H1 (cell line): Measurements from ENCODE around the gene POLE2. TPM values are rescaled to one million over a fixed set of nuclear protein-coding genes. Genes with fewer than 3 reads are reported as not detected.

Source experiments
- CTCF ChIA-PET: fragments of 300-600 bp; sonication (Branson Sonifier 250); formaldehyde crosslinking; loops from one replicate; lab custom pipeline; 2021; ENCODE audit not compliant: partially characterized antibody; lab: Charles Lee
- POLR2A ChIA-PET: fragments of 300-600 bp; sonication (Branson Sonifier 250); formaldehyde crosslinking; loops from one replicate; lab custom pipeline; 2021; ENCODE audit warnings: inconsistent platforms; ENCODE audit not compliant: partially characterized antibody; lab: Charles Lee
- DNase-seq, 2 experiments: peaks; one replicate each; pipeline versions ENCODE4 v3.0.0 to v3.0.0-alpha.2; 2010 to 2022; ENCODE audit warnings: low spot score in 2 of 2, low read depth in 1 of 2, mixed read lengths in 1 of 2
- FAIRE-seq: peaks from 2 replicates; lab custom pipeline; 2011; peaks lifted over from hg19 to GRCh38; lab: Jason Lieb, UNC
- H2AFZ ChIP-seq: 2 replicates; pipeline ENCODE4 v1.8.1; 2012; ENCODE audit warnings: low read length, inconsistent platforms
- H2AK5ac ChIP-seq: 2 replicates; pipeline ENCODE4 v1.6.1; 2013; ENCODE audit warnings: low read depth, low read length
- H2BK120ac ChIP-seq: replicated peaks from 2 replicates; pipeline ENCODE3; 2013; ENCODE audit warnings: low read depth, low read length, inconsistent platforms
- H2BK12ac ChIP-seq: 2 replicates; pipeline ENCODE4 v1.6.1; 2013; ENCODE audit warnings: low read depth, low read length
- H2BK15ac ChIP-seq: 2 replicates; pipeline ENCODE4 v1.6.1; 2013; ENCODE audit warnings: low read length
- H2BK20ac ChIP-seq: 2 replicates; pipeline ENCODE4 v1.6.1; 2013; ENCODE audit warnings: low read length
- H2BK5ac ChIP-seq: 2 replicates; pipeline ENCODE4 v1.6.1; 2013; ENCODE audit warnings: low read depth, low read length
- H3K14ac ChIP-seq: 2 replicates; pipeline ENCODE4 v1.6.1; 2013; ENCODE audit warnings: inconsistent platforms; ENCODE audit not compliant: insufficient read length
- H3K18ac ChIP-seq: 2 replicates; pipeline ENCODE4 v1.6.1; 2013; ENCODE audit warnings: low read length; ENCODE audit errors: extremely low read depth
- H3K23ac ChIP-seq: 2 replicates; pipeline ENCODE4 v1.6.1; 2013; ENCODE audit warnings: inconsistent platforms; ENCODE audit not compliant: insufficient read length
- H3K23me2 ChIP-seq: 2 replicates; pipeline ENCODE4 v1.6.1; 2013; ENCODE audit warnings: low read depth, low read length
- H3K27ac ChIP-seq: 2 replicates; pipeline ENCODE4 v1.6.1; 2011; ENCODE audit warnings: low read depth, low read length, inconsistent platforms
- H3K27me3 ChIP-seq, 4 experiments: replicated peaks in 1 of 4; 1 replicate in 1 of 4; 2 replicates in 3 of 4; pipeline versions ENCODE4 v1.6.1 to v1.8.1; 2011 to 2013; ENCODE audit warnings: low read length in 3 of 4, mild to moderate bottlenecking in 3 of 4, inconsistent platforms in 2 of 4, mixed read lengths in 2 of 4, moderate library complexity in 1 of 4; ENCODE audit not compliant: control insufficient read depth in 3 of 4, insufficient read depth in 3 of 4; ENCODE audit errors: extremely low read depth in 1 of 4
- H3K36me3 ChIP-seq, 4 experiments: 2 replicates each; pipeline versions ENCODE4 v1.6.1 to v1.8.1; 2011 to 2013; ENCODE audit warnings: mild to moderate bottlenecking in 4 of 4, low read length in 3 of 4, moderate library complexity in 2 of 4, control low read depth in 1 of 4, inconsistent platforms in 1 of 4; ENCODE audit not compliant: insufficient read depth in 4 of 4, control insufficient read depth in 2 of 4
- H3K4ac ChIP-seq: replicated peaks from 2 replicates; pipeline ENCODE3; 2013; ENCODE audit warnings: low read length, low read depth, mixed read lengths, inconsistent platforms; ENCODE audit not compliant: insufficient read length
- H3K4me1 ChIP-seq, 4 experiments: replicated peaks in 1 of 4; 1 replicate in 1 of 4; 2 replicates in 3 of 4; pipeline versions ENCODE4 v1.6.1 to v1.8.1; 2011 to 2013; ENCODE audit warnings: low read length in 3 of 4, inconsistent platforms in 2 of 4, mixed read lengths in 1 of 4; ENCODE audit not compliant: insufficient read depth in 4 of 4, control insufficient read depth in 3 of 4
- H3K4me2 ChIP-seq, 2 experiments: 2 replicates each; pipeline versions ENCODE4 v1.6.1 to v1.8.1; 2011 to 2013; ENCODE audit warnings: low read depth in 2 of 2, low read length in 2 of 2, control low read depth in 1 of 2, inconsistent platforms in 1 of 2, mild to moderate bottlenecking in 1 of 2; ENCODE audit not compliant: insufficient read depth in 1 of 2
- H3K4me3 ChIP-seq, 4 experiments: fragments of 200-600, 300-600 bp in 1 of 4; sonication (generic), shearing (Covaris generic), sonication (Bioruptor Twin) in 1 of 4; 2 replicates each; pipeline versions ENCODE4 v1.5.1 to v1.8.1; 2011 to 2016; ENCODE audit warnings: low read length in 4 of 4, low read depth in 3 of 4, control low read depth in 2 of 4, inconsistent platforms in 2 of 4, mild to moderate bottlenecking in 2 of 4, mixed read lengths in 1 of 4, moderate library complexity in 1 of 4; ENCODE audit not compliant: insufficient read depth in 2 of 4; ENCODE audit errors: extremely low read depth in 1 of 4
- H3K56ac ChIP-seq: replicated peaks from 2 replicates; pipeline ENCODE3; 2013; ENCODE audit warnings: low read depth, mild to moderate bottlenecking, mixed read lengths, low read length, inconsistent platforms; ENCODE audit not compliant: insufficient read length
- H3K79me1 ChIP-seq: 2 replicates; pipeline ENCODE4 v1.6.1; 2013; ENCODE audit warnings: low read depth, low read length, control low read depth
- H3K79me2 ChIP-seq, 2 experiments: 2 replicates each; pipeline versions ENCODE4 v1.6.1 to v1.8.1; 2012 to 2013; ENCODE audit warnings: low read length in 2 of 2, mild to moderate bottlenecking in 2 of 2, inconsistent platforms in 1 of 2; ENCODE audit not compliant: insufficient read depth in 2 of 2, control insufficient read depth in 1 of 2
- H3K9ac ChIP-seq, 4 experiments: replicated peaks in 1 of 4; 1 replicate in 1 of 4; 2 replicates in 3 of 4; pipeline versions ENCODE4 v1.6.1 to v1.8.1; 2011 to 2013; ENCODE audit warnings: low read depth in 3 of 4, low read length in 3 of 4, control low read depth in 2 of 4, mild to moderate bottlenecking in 2 of 4, moderate library complexity in 2 of 4, inconsistent platforms in 1 of 4; ENCODE audit errors: extremely low read depth in 1 of 4
- H3K9me3 ChIP-seq, 2 experiments: 2 replicates each; pipeline versions ENCODE4 v1.6.1 to v1.8.1; 2012 to 2013; ENCODE audit warnings: mild to moderate bottlenecking in 2 of 2, moderate library complexity in 2 of 2, control low read depth in 1 of 2, inconsistent platforms in 1 of 2, low read depth in 1 of 2, low read length in 1 of 2, mixed read lengths in 1 of 2; ENCODE audit not compliant: insufficient read depth in 2 of 2
- H4K20me1 ChIP-seq, 2 experiments: replicated peaks in 1 of 2; 2 replicates each; pipeline versions ENCODE3 to v1.8.1; 2011 to 2013; ENCODE audit warnings: inconsistent platforms in 2 of 2, low read length in 2 of 2, mild to moderate bottlenecking in 1 of 2; ENCODE audit not compliant: insufficient read depth in 2 of 2, control insufficient read depth in 1 of 2
- H4K5ac ChIP-seq: 2 replicates; pipeline ENCODE4 v1.6.1; 2013; ENCODE audit warnings: low read length, low read depth, mixed read lengths, inconsistent platforms; ENCODE audit not compliant: insufficient read length
- H4K8ac ChIP-seq: 2 replicates; pipeline ENCODE4 v1.8.0; 2013; ENCODE audit warnings: mild to moderate bottlenecking, moderate library complexity, low read length, inconsistent platforms; ENCODE audit not compliant: insufficient read depth; ENCODE audit errors: extremely low read depth
- H4K91ac ChIP-seq: replicated peaks from 2 replicates; pipeline ENCODE3; 2013; ENCODE audit warnings: low read length, mixed read lengths, inconsistent platforms; ENCODE audit not compliant: insufficient read length
- GABPA ChIP-seq: IDR thresholded peaks from 2 replicates; pipeline ENCODE4 v1.6.1; 2011; ENCODE audit warnings: mild to moderate bottlenecking, low read length, moderate library complexity, borderline replicate concordance; ENCODE audit not compliant: insufficient read depth
- PHF8 ChIP-seq: fragments of 200-600 bp; sonication (generic); conservative IDR thresholded peaks from 2 replicates; pipeline ENCODE4 v1.7.1; 2012; ENCODE audit warnings: low read depth, mild to moderate bottlenecking, inconsistent platforms, low read length, moderate library complexity
- POLR2A ChIP-seq, 2 experiments: IDR thresholded peaks; 1 replicate in 1 of 2; 2 replicates in 1 of 2; pipeline ENCODE4 v1.6.1; 2011; ENCODE audit warnings: low read depth in 2 of 2, low read length in 2 of 2, mild to moderate bottlenecking in 2 of 2; ENCODE audit errors: control extremely low read depth in 1 of 2
- SIX5 ChIP-seq: IDR thresholded peaks from 2 replicates; pipeline ENCODE4 v1.6.1; 2011; ENCODE audit warnings: mild to moderate bottlenecking, low read depth, low read length
- TAF1 ChIP-seq: IDR thresholded peaks from 2 replicates; pipeline ENCODE4 v1.6.1; 2011; ENCODE audit warnings: mild to moderate bottlenecking, low read depth, low read length
- TAF7 ChIP-seq: optimal IDR thresholded peaks from 2 replicates; pipeline ENCODE3; 2011; ENCODE audit warnings: low read depth, mild to moderate bottlenecking, inconsistent platforms, low read length, moderate library complexity, borderline replicate concordance
- WGBS, 2 experiments: shearing (Covaris generic) in 1 of 2; methylation state at CpG; one replicate each; pipeline versions ENCODE4 v1.1.6 to v1.1.7; 2013 to 2015; ENCODE audit warnings: low lambda C conversion rate in 2 of 2, mixed read lengths in 2 of 2, inconsistent platforms in 1 of 2, low coverage in 1 of 2, missing lambda C conversion rate in 1 of 2; ENCODE audit not compliant: insufficient replicate concordance in 2 of 2, insufficient coverage in 1 of 2, insufficient read length in 1 of 2; ENCODE audit errors: extremely low coverage in 1 of 2, missing lambda C conversion rate in 1 of 2; 5-methylcytosine and 5-hydroxymethylcytosine counted together
- polyA plus RNA-seq, 7 experiments: library from polyadenylated mRNA; depleted of rRNA in 3 of 7; stranded (reverse) in 5 of 7; unstranded in 2 of 7; fragments of >200 nt in 5 of 7; fragments of 200-250 nt in 2 of 7; gene quantifications; 1 replicate in 5 of 7; 2 replicates in 1 of 7; 4 replicates in 1 of 7; pipeline versions ENCODE4 v1.2.1 to v1.2.3, GENCODE V29; 2011 to 2013; ENCODE audit warnings: missing spikeins in 2 of 7, mixed read lengths in 2 of 7
- total RNA-seq: library from RNA; stranded (reverse); fragmentation: NEBNext Ultra II Directional; extraction: Animal tissue kit (Norgen Biotek cat#: 25700); gene quantifications from 2 replicates; pipeline ENCODE4 v1.2.1, GENCODE V29; 2021
- TF ChIP-seq, protein P1 (sequence below), 3 experiments: IDR thresholded peaks; 1 replicate in 2 of 3; 2 replicates in 1 of 3; pipeline versions ENCODE4 v1.5.1 to v1.6.1; 2011; ENCODE audit warnings: low read length in 3 of 3, mild to moderate bottlenecking in 3 of 3, inconsistent platforms in 2 of 3, low read depth in 1 of 3, moderate library complexity in 1 of 3; ENCODE audit not compliant: insufficient read depth in 1 of 3; ENCODE audit errors: control extremely low read depth in 1 of 3
- TF ChIP-seq, protein P2 (sequence below): IDR thresholded peaks from 2 replicates; pipeline ENCODE4 v1.6.1; 2011; ENCODE audit warnings: low read length, improper control_type of control experiment

The POLE2 gene
- total and polyA plus RNA-seq, 2 of the 8 experiments (the other 6 are each of a cell fraction or from before 2014, with no cell fraction given), result 31.2 to 41.7 TPM

DNA sequence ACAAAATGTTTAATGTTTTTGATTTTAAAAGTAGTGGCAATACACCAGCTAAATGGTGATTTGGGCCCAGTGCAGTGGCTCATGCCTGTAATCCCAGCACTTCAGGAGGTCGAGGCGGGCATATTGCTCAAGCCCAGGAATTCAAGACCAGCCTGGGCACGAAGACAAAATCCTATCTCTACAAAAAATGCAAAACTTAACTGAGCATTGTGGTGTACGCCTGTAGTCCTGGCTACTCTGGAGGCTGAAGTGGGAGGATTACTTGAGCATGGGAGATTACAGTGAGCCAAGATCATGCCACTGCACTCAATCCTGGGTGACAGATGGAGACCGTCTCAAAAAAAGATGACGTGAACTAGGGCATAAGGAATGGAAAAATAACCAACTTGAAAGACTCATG is 72.2 kb downstream of the POLE2 start:
- Histone ChIP-seq H3K27me3 (no peaks in the 10 kb centered on the region), H2BK12ac (no peak overlapping the region), H4K8ac (no peak overlapping the region), H3K56ac (no peak overlapping the region), H3K23me2 (no peaks in the 10 kb centered on the region; the same call in 1 of the 2 replicates), H3K79me2 (peaks cover 5 to 27% of the 10 kb centered on the region in 2 experiments; a peak in 3 of 4 replicates), H2BK120ac (no peak overlapping the region), H2AFZ (no peak overlapping the region), H3K27ac (no peak overlapping the region), H3K79me1 (no peaks in the 10 kb centered on the region), H3K4me2 (no peak overlapping the region), H3K36me3 (peaks cover 4 to 26% (median 5%) of the 10 kb centered on the region in 4 experiments; a peak in 7 of 8 replicates), H2BK15ac (no peak overlapping the region), H4K5ac (no peak overlapping the region), H2BK5ac (no peak overlapping the region), H3K9me3 (no peaks in the 10 kb centered on the region), H3K23ac (no peak overlapping the region), H3K4ac (no peak overlapping the region), H3K4me1 (no peaks in the 10 kb centered on the region), H2AK5ac (no peak overlapping the region), H3K4me3 (no peak overlapping the region), H3K14ac (no peak overlapping the region), H3K9ac (no peak overlapping the region), H4K20me1 (peaks cover 3 to 6% of the 10 kb centered on the region in 2 experiments), H4K91ac (no peak overlapping the region), H3K18ac (no peak overlapping the region), H2BK20ac (no peak overlapping the region)
- POLR2A ChIA-PET, result no interaction called here
- no peak for FAIRE-seq
- no peak for TF ChIP-seq SIX5
- no peak for TF ChIP-seq PHF8
- no peak for TF ChIP-seq TAF7
- TF ChIP-seq, protein P1, sequence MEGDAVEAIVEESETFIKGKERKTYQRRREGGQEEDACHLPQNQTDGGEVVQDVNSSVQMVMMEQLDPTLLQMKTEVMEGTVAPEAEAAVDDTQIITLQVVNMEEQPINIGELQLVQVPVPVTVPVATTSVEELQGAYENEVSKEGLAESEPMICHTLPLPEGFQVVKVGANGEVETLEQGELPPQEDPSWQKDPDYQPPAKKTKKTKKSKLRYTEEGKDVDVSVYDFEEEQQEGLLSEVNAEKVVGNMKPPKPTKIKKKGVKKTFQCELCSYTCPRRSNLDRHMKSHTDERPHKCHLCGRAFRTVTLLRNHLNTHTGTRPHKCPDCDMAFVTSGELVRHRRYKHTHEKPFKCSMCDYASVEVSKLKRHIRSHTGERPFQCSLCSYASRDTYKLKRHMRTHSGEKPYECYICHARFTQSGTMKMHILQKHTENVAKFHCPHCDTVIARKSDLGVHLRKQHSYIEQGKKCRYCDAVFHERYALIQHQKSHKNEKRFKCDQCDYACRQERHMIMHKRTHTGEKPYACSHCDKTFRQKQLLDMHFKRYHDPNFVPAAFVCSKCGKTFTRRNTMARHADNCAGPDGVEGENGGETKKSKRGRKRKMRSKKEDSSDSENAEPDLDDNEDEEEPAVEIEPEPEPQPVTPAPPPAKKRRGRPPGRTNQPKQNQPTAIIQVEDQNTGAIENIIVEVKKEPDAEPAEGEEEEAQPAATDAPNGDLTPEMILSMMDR (IDR thresholded peaks at IDR 0.05; ENCODE audit: control extremely low read depth in 1 of 3, insufficient read depth in 1 of 3, low read depth in 1 of 3, low read length in 3 of 3), result no peak
- TF ChIP-seq, protein P2, sequence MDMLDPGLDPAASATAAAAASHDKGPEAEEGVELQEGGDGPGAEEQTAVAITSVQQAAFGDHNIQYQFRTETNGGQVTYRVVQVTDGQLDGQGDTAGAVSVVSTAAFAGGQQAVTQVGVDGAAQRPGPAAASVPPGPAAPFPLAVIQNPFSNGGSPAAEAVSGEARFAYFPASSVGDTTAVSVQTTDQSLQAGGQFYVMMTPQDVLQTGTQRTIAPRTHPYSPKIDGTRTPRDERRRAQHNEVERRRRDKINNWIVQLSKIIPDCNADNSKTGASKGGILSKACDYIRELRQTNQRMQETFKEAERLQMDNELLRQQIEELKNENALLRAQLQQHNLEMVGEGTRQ, result no peak
- TF ChIP-seq GABPA, result no peak
- no peak for TF ChIP-seq POLR2A (IDR thresholded peaks at IDR 0.05; ENCODE audit: control extremely low read depth in 1 of 2, low read depth in 2 of 2, low read length in 2 of 2)
- TF ChIP-seq TAF1, result no peak
- WGBS, 2 experiments, result 88% methylated on average over 6 of the region's 6 CpGs; no CpG with 5 or more reads in 1 of the 2 experiments
- CTCF ChIA-PET, result no interaction called here
- DNase-seq, result no peak
